GM18499 (cell line): Measurements from ENCODE around the gene DCDC2C.

Experiments
- ATAC-seq: cut with Tn5 transposase; IDR thresholded peaks from one replicate; pipeline ENCODE4 v1.9.1; 2021; ENCODE audit warnings: moderate number of reproducible peaks; ENCODE audit not compliant: insufficient read depth, unreplicated experiment

The DCDC2C gene

GRCh38 chr2:3706892-3707291 lies 3.5 kb downstream of the DCDC2C start:
- ATAC-seq: no peak

- ATAC-seq: no peak
Observed at GRCh38 chr2:3708576-3708975, 5.2 kb downstream of the DCDC2C start.

GRCh38 chr2:3709225-3709624 lies 5.8 kb downstream of the DCDC2C start:
- no peak for ATAC-seq

DNA sequence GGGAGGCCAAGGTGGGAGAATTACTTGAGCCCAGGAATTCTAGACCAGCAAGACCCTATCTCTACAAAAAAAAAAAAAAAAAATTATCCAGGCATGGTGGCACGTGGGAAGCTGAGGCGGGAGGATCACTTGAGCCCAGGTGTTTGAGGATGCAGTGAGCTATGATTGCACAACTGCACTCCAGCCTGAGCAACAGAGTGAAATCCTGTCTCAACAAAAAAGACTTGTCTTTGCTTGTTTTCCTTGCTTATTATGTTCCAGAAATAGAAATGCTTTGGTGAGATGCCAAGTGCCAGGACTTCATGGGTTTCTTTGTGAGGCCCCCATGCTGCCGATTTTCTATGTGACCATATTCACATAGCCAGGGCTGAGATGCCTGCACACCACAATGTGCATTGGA lies 9.0 kb downstream of the DCDC2C start:
- no peak for ATAC-seq

GRCh38 chr2:3712831-3713503 lies 9.6 kb downstream of the DCDC2C start:
- no peak for ATAC-seq

GRCh38 chr2:3718679-3719078 lies 15.3 kb downstream of the DCDC2C start:
- ATAC-seq: no peak

- no peak for ATAC-seq
Observed at GRCh38 chr2:3725002-3725401, 21.6 kb downstream of the DCDC2C start.

DNA sequence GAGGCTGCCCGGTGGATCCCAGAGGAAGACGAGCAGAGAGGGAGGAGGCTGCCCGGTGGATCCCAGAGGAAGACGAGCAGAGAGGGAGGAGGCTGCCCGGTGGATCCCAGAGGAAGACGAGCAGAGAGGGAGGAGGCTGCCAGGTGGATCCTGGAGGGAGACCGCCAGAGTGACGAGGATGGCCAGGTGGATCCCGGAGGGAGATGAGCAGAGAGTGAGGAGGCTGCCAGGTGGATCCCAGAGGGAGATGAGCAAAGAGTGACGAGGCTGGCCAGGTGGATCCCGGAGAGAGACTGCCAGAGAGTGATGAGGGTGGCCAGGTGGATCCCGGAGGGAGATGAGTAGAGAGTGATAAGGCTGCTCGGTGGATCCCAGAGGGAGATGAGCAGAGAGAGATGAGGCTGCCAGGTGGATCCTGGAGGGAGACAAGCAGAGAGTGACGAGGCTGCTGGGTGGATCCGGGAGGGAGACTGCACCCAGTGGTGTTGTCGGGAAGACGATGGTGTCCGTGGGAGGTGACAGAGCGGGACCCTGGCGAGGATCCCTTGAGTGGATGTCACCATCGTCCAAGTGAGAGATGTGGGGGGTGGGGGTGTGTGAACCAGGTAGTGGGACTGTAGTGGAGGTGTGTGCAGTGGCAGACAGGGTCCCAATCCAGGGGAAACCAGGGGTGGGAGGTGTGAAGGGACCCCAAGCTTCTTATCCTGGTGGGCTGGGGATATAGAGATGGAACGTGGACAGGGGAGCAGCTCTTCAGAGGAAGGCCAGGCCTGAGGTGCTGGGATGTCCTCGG lies 22.3 kb downstream of the DCDC2C start:
- no peak for ATAC-seq

DNA sequence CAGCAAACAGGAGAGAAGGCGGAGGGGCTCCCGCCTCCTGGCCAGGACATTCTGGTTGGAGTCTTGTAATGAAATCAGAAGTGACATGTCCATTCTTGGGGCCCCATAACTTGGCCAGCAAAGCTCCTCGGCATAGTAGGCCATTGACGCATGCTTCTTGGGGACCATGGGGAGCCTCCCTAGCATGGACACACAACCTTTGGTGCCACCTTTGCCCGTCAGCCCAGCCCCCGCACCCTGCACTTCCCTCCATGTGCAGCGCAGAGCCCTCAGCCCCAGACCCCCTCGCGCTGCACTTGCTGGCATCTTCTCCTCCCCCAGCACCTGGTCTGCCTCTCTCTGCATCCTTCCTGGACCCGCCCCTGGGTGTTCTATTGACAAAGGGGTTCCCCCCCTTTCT lies 23.1 kb downstream of the DCDC2C start:
- ATAC-seq: no peak

DNA sequence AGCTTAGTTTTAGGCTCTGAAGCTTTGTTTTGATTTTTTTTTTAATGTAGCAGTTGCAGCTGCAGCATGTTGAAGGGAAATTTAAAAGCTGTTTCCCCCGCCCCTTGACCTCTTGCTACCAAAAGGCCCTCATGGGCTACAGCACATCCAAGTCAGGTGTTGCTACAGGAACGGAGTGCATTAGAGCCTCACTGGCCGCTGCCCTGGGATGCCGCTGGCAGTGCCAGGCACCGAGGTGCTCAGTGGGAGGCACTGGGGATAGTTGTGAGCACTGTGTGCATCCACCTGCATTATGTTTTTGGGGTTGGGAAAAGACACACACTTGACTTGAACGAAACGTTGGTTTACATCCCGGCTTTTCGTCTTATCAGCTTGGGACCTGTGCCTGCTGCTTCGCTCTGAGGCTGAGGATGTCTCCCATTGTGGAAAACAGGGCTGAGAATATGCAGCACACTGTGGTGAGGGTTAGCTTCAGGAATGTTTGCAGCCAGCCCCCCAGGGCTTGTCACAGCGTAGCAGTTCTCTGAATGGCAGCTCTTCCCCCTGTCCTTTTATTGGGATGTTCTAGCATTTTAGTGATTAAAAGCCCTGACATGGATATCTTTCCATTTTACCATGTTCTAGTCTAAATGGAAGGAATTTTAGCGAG lies 24.1 kb downstream of the DCDC2C start:
- ATAC-seq: no peak

DNA sequence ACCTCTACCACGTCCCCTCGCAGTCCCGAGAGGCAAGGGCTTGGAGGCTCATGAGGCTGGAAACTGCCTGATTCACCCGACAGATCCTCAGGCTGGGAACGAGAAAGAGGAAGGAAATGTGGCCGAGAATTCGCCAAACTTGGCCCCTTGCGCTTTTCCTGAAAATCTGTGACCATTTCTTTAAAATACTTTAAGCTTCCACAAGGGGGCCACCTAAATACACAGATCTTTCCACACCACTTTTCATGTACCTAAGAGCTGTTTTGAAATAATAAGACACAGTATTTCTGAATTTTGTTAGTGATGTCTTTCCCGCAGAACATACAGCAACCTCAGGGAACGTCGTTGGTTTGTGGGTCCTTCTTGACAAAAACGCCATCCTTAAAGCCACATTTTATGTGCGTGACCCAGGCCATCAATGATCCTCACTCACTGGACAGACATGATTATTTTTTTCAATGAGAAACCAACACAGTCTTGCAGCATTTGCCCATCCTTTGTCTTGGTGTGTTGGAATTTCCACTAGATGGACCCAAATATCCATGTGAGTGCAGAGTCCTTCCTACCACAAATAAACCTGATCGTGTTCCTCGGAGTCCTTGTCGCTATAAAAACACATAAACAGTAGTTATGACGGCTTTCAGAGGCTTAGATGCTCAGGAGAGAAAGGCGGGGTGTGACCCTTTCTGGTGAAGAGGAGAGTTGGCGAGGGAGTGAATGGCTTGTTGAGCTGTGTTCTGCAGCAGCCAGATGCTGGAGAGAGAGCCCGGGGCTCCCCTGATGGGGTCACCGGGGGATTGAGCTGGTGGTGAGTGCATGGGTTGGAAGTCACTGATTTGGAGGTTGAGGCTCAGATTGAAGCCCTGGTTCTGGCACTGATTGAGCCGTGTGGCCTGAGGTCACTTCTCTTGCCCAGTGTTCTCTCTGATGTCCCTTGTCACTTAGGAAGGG lies 25.0 kb downstream of the DCDC2C start:
- ATAC-seq: no peak

GRCh38 chr2:3729055-3729448 lies 25.7 kb downstream of the DCDC2C start:
- ATAC-seq: no peak

DNA sequence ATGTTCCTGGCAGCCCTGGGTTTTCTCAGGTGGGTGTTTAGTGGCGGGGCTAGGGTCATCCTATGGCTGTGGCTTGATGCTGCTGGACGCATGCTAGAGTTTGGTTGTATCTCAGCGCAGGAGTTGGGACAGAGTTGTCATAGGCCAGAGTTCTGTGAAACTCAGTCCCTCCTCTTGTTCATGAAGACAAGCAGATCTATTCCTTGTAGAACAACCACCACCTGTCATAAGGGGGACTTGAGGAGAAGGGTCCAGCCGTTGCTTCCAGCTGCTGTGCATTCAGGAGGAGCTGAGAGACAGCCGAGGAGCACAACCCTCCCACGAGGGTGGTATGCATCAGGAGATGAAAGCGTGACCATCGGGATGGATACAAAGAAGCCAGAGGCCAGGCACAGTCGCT lies 26.4 kb downstream of the DCDC2C start:
- no peak for ATAC-seq

DNA sequence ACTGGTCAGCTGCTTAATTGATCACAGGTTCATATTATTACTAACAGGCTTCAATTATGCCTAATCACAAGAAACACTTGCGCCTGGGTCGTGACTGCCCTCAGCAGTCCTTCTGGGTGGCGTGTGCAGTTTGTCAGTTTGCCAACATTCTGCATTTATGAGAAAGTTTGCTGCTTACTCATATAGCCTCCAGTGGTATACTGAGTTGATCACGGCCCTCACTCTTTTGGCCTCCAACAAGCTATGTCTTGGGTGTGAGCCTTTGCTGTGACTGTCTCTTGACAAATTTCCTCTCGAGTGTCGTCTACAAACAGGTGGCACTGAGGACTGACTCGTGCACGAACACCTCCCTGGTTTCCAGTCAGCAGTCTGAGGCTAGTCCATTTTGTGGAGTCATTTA lies 27.3 kb downstream of the DCDC2C start:
- no peak for ATAC-seq

GRCh38 chr2:3731829-3732228 lies 28.5 kb downstream of the DCDC2C start:
- no peak for ATAC-seq

DNA sequence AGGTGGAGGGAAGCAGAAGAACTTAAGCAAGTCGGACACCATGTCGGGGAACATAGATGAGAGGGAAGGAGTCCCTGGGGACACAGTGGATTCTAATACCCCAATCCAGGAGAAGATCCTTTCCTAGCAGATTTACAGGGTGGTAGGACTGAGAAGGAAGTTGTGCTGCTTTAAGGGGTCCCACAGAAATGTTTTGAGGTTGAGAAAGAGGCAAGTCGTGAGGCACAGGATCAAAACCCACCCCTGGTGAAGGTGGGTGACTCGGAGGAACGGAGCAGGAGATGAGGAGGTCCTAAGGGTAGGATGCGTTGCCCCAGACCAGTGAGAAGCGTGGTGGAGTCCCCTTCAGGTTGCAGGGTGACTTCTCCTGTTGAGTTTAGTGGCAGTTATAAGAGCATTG lies 32.7 kb downstream of the DCDC2C start:
- ATAC-seq: no peak

- no peak for ATAC-seq
Observed at GRCh38 chr2:3737128-3737527, 33.8 kb downstream of the DCDC2C start.

- ATAC-seq: no peak
Observed at GRCh38 chr2:3738454-3738853, 35.1 kb downstream of the DCDC2C start.

- ATAC-seq: no peak
Observed at GRCh38 chr2:3739313-3739712, 35.9 kb downstream of the DCDC2C start.

- ATAC-seq: no peak
Observed at GRCh38 chr2:3741396-3741795, 38.0 kb downstream of the DCDC2C start.
